Keratinocyte (primary cell): Measurements from ENCODE around the gene CBX7. TPM values are rescaled to one million over a fixed set of nuclear protein-coding genes. Genes with fewer than 3 reads are reported as not detected.
"Not testable (repeated sequence)": the region's sequence is repeated elsewhere in the genome, so short reads cannot be mapped to it uniquely, and the experiment has no call there.

ENCODE experiments used
- DNase-seq: peaks from one replicate; pipeline ENCODE4 v3.0.0-alpha.2; 2011; ENCODE audit warnings: low read depth, missing footprints, low spot score
- FAIRE-seq: peaks from 2 replicates; lab custom pipeline; 2011; peaks lifted over from hg19 to GRCh38; lab: Jason Lieb, UNC
- H2AFZ ChIP-seq: 2 replicates; pipeline ENCODE4 v1.6.0; 2012; ENCODE audit warnings: low read length, control low read depth, inconsistent platforms; ENCODE audit not compliant: control insufficient read depth
- H3K27ac ChIP-seq: 2 replicates; pipeline ENCODE4 v1.5.1; 2011; ENCODE audit warnings: low read length; ENCODE audit not compliant: control insufficient read depth, insufficient read depth
- H3K27me3 ChIP-seq: 3 replicates; pipeline ENCODE4 v1.6.0; 2011; ENCODE audit warnings: low read length; ENCODE audit not compliant: control insufficient read depth, insufficient read depth; ENCODE audit errors: extremely low read depth
- H3K36me3 ChIP-seq, 2 experiments: 2 replicates in 1 of 2; 3 replicates in 1 of 2; pipeline ENCODE4 v1.5.1; 2011; ENCODE audit warnings: low read length in 2 of 2, mild to moderate bottlenecking in 1 of 2; ENCODE audit not compliant: control insufficient read depth in 2 of 2, insufficient read depth in 2 of 2; ENCODE audit errors: extremely low read depth in 1 of 2
- H3K4me1 ChIP-seq: 3 replicates; pipeline ENCODE4 v1.5.1; 2011; ENCODE audit warnings: low read length; ENCODE audit not compliant: control insufficient read depth, insufficient read depth; ENCODE audit errors: extremely low read depth
- H3K4me2 ChIP-seq: 3 replicates; pipeline ENCODE4 v1.6.0; 2011; ENCODE audit warnings: low read depth, low read length; ENCODE audit not compliant: control insufficient read depth, insufficient read depth; ENCODE audit errors: extremely low read depth
- H3K4me3 ChIP-seq, 3 experiments: fragments of 200-600 bp in 1 of 3; sonication (generic) in 1 of 3; 2 replicates in 2 of 3; 3 replicates in 1 of 3; pipeline ENCODE4 v1.5.1; 2011 to 2016; ENCODE audit warnings: low read length in 3 of 3, mild to moderate bottlenecking in 3 of 3, control low read depth in 2 of 3, inconsistent platforms in 1 of 3, low read depth in 1 of 3, mixed read lengths in 1 of 3, mixed run types in 1 of 3, moderate library complexity in 1 of 3; ENCODE audit not compliant: control insufficient read depth in 2 of 3, insufficient read depth in 2 of 3; ENCODE audit errors: extremely low read depth in 1 of 3
- H3K79me2 ChIP-seq: 2 replicates; pipeline ENCODE4 v1.6.0; 2012; ENCODE audit warnings: low read length; ENCODE audit not compliant: control insufficient read depth, insufficient read depth
- H3K9ac ChIP-seq: 3 replicates; pipeline ENCODE4 v1.6.0; 2011; ENCODE audit warnings: low read length; ENCODE audit not compliant: control insufficient read depth, insufficient read depth; ENCODE audit errors: extremely low read depth
- H3K9me1 ChIP-seq: 3 replicates; pipeline ENCODE4 v1.6.0; 2011; ENCODE audit warnings: low read length; ENCODE audit not compliant: control insufficient read depth, insufficient read depth; ENCODE audit errors: extremely low read depth
- H3K9me3 ChIP-seq: 2 replicates; pipeline ENCODE4 v1.5.1; 2012; ENCODE audit warnings: low read depth, low read length; ENCODE audit not compliant: control insufficient read depth
- H4K20me1 ChIP-seq: 3 replicates; pipeline ENCODE4 v1.6.0; 2011; ENCODE audit warnings: low read length; ENCODE audit not compliant: control insufficient read depth, insufficient read depth; ENCODE audit errors: extremely low read depth
- CTCF ChIP-seq, 3 experiments: IDR thresholded peaks in 1 of 3; conservative IDR thresholded peaks in 1 of 3; optimal IDR thresholded peaks in 1 of 3; 2 replicates in 2 of 3; 3 replicates in 1 of 3; pipeline versions ENCODE3 to v1.5.1; 2011; ENCODE audit warnings: low read length in 3 of 3, mild to moderate bottlenecking in 3 of 3, moderate library complexity in 2 of 3, control low read depth in 1 of 3, inconsistent platforms in 1 of 3; ENCODE audit not compliant: insufficient read depth in 2 of 3; ENCODE audit errors: extremely low read depth in 1 of 3
- EZH2 ChIP-seq: IDR thresholded peaks from one replicate; pipeline ENCODE4 v1.6.1; 2012; ENCODE audit warnings: inconsistent platforms, mild to moderate bottlenecking, low read length, moderate library complexity
- dilution Hi-C: fragments of 300-500 bp; cut with MboI; formaldehyde crosslinking; loops from one replicate; pipeline ENCODE4 v1.7.0; 2020; ENCODE audit warnings: low sequenced_read_pairs; ENCODE audit not compliant: extremely low pct_ligation_motif_present
- polyA plus RNA-seq, 5 experiments: library from polyadenylated mRNA; depleted of rRNA in 3 of 5; stranded (reverse) in 3 of 5; stranded (forward) in 1 of 5; unstranded in 1 of 5; fragments of >200 nt; gene quantifications; 1 replicate in 1 of 5; 2 replicates in 3 of 5; 3 replicates in 1 of 5; pipeline versions ENCODE4 v1.2.1 to v1.2.3, GENCODE V29; 2011 to 2012; ENCODE audit warnings: missing spikeins in 2 of 5, low read depth in 1 of 5, low replicate concordance in 1 of 5

Gene CBX7
- polyA plus RNA-seq, 1 donor (not counting 4 experiments of a cell fraction or from before 2014, with no cell fraction given), result 1.3 TPM

DNA sequence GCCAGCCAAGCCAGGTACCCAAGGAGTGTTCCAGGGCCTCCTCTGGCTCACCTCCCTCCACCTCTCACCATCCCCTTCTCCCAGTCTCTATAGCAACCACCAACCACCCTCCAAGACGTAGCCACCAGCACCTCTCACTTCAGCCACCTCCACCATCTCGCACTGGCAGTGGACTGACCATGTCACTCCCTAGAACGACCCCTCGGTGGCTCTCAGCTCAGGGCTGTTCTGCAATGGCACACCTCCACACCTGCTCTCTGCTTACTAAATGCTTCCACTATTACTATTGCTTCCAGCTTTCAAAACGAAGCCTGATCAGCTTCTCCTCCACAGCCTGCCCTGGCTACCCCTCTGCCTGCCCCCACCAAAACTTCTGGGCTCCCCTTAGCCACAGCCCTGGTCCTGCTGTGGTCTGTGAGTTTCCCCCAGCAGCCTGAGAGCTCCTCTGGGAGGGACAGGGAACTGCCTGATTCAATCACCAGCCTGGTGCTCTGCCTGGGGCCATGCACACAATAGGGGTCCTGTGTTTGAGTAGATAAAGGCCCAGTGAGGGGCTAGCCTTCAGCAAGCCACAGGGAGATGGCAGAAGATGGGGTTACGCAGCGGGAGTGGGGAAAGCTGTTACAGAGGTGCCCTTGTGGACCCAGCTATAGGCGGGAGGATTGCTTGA, 17.5 kb upstream of the CBX7 start:
- Histone ChIP-seq H4K20me1 (no peaks in the 10 kb centered on the region), H3K9ac (no peak overlapping the region), H3K27ac (no peak overlapping the region), H3K36me3 (no peaks in the 10 kb centered on the region), H3K4me1 (peaks cover 21% of the 10 kb centered on the region), H2AFZ (no peak overlapping the region), H3K79me2 (no peaks in the 10 kb centered on the region), H3K4me2 (no peak overlapping the region), H3K27me3 (no peaks in the 10 kb centered on the region), H3K9me3 (no peaks in the 10 kb centered on the region), H3K4me3 (no peak overlapping the region), H3K9me1 (no peaks in the 10 kb centered on the region)
- FAIRE-seq, result no peak
- no peak for DNase-seq
- TF ChIP-seq EZH2 (no peak), CTCF (optimal IDR thresholded peaks at IDR 0.05 in 1 of 3, IDR thresholded peaks at IDR 0.05 in 1 of 3, conservative IDR thresholded peaks at IDR 0.05 in 1 of 3; ENCODE audit: extremely low read depth in 1 of 3, insufficient read depth in 2 of 3, low read length in 3 of 3) (no peak)
- dilution Hi-C loops, result no loop called here

GRCh38 chr22:39166547-39166946, 14.1 kb upstream of the CBX7 start:
- Histone ChIP-seq H3K9ac (no peak overlapping the region), H3K79me2 (no peaks in the 10 kb centered on the region), H2AFZ (no peak overlapping the region), H3K36me3 (no peaks in the 10 kb centered on the region), H3K4me2 (no peak overlapping the region), H4K20me1 (no peaks in the 10 kb centered on the region), H3K4me1 (peaks cover 7% of the 10 kb centered on the region), H3K9me1 (no peaks in the 10 kb centered on the region), H3K27ac (no peak overlapping the region), H3K9me3 (no peaks in the 10 kb centered on the region), H3K4me3 (no peak overlapping the region), H3K27me3 (no peaks in the 10 kb centered on the region)
- dilution Hi-C loops, result no loop called here
- TF ChIP-seq CTCF (optimal IDR thresholded peaks at IDR 0.05 in 1 of 3, IDR thresholded peaks at IDR 0.05 in 1 of 3, conservative IDR thresholded peaks at IDR 0.05 in 1 of 3; ENCODE audit: extremely low read depth in 1 of 3, insufficient read depth in 2 of 3, low read length in 3 of 3) (no peak), EZH2 (no peak)
- FAIRE-seq (no peak), DNase-seq (no peak)

DNA sequence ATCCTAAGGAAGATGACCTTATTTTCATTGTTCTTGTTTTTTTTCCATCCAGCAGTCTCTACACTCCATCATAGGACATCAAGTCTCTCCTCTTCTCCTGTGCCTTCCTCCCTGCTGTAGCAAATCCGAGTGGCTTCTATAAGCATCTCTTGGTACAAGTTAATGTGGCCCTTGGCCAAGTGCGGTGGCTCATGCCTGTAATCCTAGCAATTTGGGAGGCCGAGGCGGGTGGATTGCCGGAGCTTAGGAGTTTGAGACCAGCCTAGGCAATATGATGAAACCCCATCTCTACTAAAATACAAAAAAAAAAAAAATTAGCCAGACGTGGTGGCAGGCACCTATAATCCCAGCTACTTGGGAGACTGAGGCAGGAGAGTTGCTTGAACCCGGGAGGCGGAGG, 3.6 kb upstream of the CBX7 start:
- FAIRE-seq, H4K20me1 ChIP-seq, DNase-seq, H3K4me3 ChIP-seq, dilution Hi-C loops, H3K9me1 ChIP-seq, H3K9ac ChIP-seq, H3K27ac ChIP-seq, H3K9me3 ChIP-seq, H3K4me2 ChIP-seq, H3K36me3 ChIP-seq, H2AFZ ChIP-seq, H3K79me2 ChIP-seq, H3K4me1 ChIP-seq: not testable (repeated sequence)
- peaks cover 25% of the 10 kb centered on the region for H3K27me3 ChIP-seq
